Lower leg skin (tissue), 3 donors: ENCODE measurements around the gene PRAC2.

Experiments used
- POLR2A ChIP-seq, 2 donors: fragments of 450-650 bp; IDR thresholded peaks; one replicate each; pipeline ENCODE4 v1.6.1; 2016 to 2017; ENCODE audit warnings: antibody characterized with exemption in 2 of 2, mild to moderate bottlenecking in 1 of 2, moderate library complexity in 1 of 2
- TF ChIP-seq, protein P1 (sequence below), 3 donors: fragments of 450-650 bp; IDR thresholded peaks; one replicate each; pipeline ENCODE4 v1.5.1; 2016; ENCODE audit warnings: antibody characterized with exemption in 3 of 3, mild to moderate bottlenecking in 3 of 3, moderate library complexity in 2 of 3

- TF ChIP-seq, protein P1, sequence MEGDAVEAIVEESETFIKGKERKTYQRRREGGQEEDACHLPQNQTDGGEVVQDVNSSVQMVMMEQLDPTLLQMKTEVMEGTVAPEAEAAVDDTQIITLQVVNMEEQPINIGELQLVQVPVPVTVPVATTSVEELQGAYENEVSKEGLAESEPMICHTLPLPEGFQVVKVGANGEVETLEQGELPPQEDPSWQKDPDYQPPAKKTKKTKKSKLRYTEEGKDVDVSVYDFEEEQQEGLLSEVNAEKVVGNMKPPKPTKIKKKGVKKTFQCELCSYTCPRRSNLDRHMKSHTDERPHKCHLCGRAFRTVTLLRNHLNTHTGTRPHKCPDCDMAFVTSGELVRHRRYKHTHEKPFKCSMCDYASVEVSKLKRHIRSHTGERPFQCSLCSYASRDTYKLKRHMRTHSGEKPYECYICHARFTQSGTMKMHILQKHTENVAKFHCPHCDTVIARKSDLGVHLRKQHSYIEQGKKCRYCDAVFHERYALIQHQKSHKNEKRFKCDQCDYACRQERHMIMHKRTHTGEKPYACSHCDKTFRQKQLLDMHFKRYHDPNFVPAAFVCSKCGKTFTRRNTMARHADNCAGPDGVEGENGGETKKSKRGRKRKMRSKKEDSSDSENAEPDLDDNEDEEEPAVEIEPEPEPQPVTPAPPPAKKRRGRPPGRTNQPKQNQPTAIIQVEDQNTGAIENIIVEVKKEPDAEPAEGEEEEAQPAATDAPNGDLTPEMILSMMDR (IDR thresholded peaks at IDR 0.05) = no peak
- no peak for TF ChIP-seq POLR2A (IDR thresholded peaks at IDR 0.05)
These were observed 8.4 kb downstream of the PRAC2 start for GRCh38 chr17:48731355-48731754.
